ENCODE results near the gene GPR180. TPM values are rescaled to one million over a fixed set of nuclear protein-coding genes. Genes with fewer than 3 reads are reported as not detected.

Gene GPR180
- total RNA-seq, 4 donors from 2014 or later = 0.37 to 4.9 (median 2.3) TPM

- in situ Hi-C loops (cut with MboI; ENCODE audit: low pct_ligation_motif_present in 1 of 4, low pct_unique_long_range_greater_than_20kb in 1 of 4, low sequenced_read_pairs in 3 of 4) (no loop called here), intact Hi-C loops (cut with DNase I; ENCODE audit: low total_unique reads) (no loop called here)
Measured at GRCh38 chr13:94666065-94666464, 64.4 kb downstream of the GPR180 start.

GRCh38 chr13:94667190-94667589 lies 65.5 kb downstream of the GPR180 start:
- Histone ChIP-seq H3K4me1 (peaks cover 0 to 4% (median 0%) of the 10 kb centered on the region in 4 donors), H3K9me3 (no peaks in the 10 kb centered on the region), H3K36me3 (no peaks in the 10 kb centered on the region), H3K27ac (no peak overlapping the region), H3K27me3 (peaks cover 29% of the 10 kb centered on the region), H3K4me3 (no peak overlapping the region)
- intact Hi-C loops (cut with DNase I; ENCODE audit: low total_unique reads) (no loop called here), in situ Hi-C loops (cut with MboI; ENCODE audit: low pct_ligation_motif_present in 1 of 4, low pct_unique_long_range_greater_than_20kb in 1 of 4, low sequenced_read_pairs in 3 of 4) (no loop called here)
- TF ChIP-seq POLR2A (IDR thresholded peaks at IDR 0.05) = no peak
- 67 to 83% methylated on average over 1 to 2 of the region's 2 CpGs for WGBS, 2 donors (ENCODE audit: low coverage in 1 of 2)
- DNase-seq = no peak

More at GRCh38 chr13:94666065-94666464, 64.4 kb downstream of the GPR180 start:
- Histone ChIP-seq H3K9me3 (no peaks in the 10 kb centered on the region), H3K36me3 (no peaks in the 10 kb centered on the region), H3K4me3 (no peak overlapping the region), H3K27ac (no peak overlapping the region), H3K27me3 (peaks cover 38% of the 10 kb centered on the region), H3K4me1 (peaks cover 0 to 11% (median 0%) of the 10 kb centered on the region in 4 donors)
- no peak for TF ChIP-seq POLR2A (IDR thresholded peaks at IDR 0.05)
- no peak for TF ChIP-seq POLR2AphosphoS5 (IDR thresholded peaks at IDR 0.05)
- TF ChIP-seq, protein P1, sequence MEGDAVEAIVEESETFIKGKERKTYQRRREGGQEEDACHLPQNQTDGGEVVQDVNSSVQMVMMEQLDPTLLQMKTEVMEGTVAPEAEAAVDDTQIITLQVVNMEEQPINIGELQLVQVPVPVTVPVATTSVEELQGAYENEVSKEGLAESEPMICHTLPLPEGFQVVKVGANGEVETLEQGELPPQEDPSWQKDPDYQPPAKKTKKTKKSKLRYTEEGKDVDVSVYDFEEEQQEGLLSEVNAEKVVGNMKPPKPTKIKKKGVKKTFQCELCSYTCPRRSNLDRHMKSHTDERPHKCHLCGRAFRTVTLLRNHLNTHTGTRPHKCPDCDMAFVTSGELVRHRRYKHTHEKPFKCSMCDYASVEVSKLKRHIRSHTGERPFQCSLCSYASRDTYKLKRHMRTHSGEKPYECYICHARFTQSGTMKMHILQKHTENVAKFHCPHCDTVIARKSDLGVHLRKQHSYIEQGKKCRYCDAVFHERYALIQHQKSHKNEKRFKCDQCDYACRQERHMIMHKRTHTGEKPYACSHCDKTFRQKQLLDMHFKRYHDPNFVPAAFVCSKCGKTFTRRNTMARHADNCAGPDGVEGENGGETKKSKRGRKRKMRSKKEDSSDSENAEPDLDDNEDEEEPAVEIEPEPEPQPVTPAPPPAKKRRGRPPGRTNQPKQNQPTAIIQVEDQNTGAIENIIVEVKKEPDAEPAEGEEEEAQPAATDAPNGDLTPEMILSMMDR (IDR thresholded peaks at IDR 0.05) = no peak
- no peak for TF ChIP-seq EP300 (IDR thresholded peaks at IDR 0.05; ENCODE audit: low read depth)
- DNase-seq = no peak
- WGBS, 2 donors (ENCODE audit: low coverage in 1 of 2) = 89 to 100% methylated on average over 2 to 7 of the region's 7 CpGs

DNA sequence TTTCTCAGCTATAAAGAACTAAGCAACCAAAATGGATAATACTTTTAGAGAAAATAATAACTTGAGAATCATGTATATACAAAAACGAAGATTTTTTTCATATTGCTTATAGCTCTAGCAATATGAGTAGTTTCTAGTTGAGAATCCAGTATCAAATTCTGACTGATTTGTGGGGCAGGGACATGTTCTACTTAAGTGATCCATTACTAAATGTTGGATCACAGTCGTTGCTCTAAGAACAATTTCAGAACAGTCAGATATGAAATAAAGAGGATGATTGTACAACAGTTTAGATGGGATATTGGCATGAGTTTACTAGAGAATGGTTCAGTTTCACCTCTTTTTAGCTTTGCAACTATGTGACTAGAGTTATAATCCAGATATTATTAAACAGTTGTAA lies 70.7 kb downstream of the GPR180 start:
- H3K36me3 ChIP-seq = no peaks in the 10 kb centered on the region
- in situ Hi-C loops (cut with MboI; ENCODE audit: low pct_ligation_motif_present in 1 of 4, low pct_unique_long_range_greater_than_20kb in 1 of 4, low sequenced_read_pairs in 3 of 4) = no loop called here
- no peak overlapping the region for H3K4me3 ChIP-seq

DNA sequence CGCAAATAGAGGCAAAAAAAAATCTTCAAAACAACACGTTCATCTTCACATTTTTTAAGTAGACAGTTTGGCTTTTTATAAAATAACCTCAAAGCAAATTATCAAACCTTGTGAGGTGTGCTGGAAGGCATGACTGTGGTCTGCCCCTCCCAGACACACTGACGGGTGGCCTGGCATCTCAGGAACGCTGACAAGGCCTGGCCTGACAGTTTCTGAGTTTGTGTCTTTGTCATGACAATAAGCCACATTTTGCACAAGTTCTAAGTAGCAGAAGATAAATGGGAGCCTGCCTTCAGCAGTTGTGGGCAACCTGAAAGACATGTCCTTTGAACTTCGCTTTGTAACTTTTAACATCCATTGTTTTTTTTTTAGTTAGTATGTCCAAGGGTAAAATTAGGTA lies 72.2 kb downstream of the GPR180 start:
- no peak overlapping the region for H3K4me3 ChIP-seq
- DNase-seq = no peak
- intact Hi-C loops (cut with DNase I; ENCODE audit: low total_unique reads) (no loop called here), in situ Hi-C loops (cut with MboI; ENCODE audit: low pct_ligation_motif_present in 1 of 4, low pct_unique_long_range_greater_than_20kb in 1 of 4, low sequenced_read_pairs in 3 of 4) (no loop called here)
- H3K27ac ChIP-seq = no peak overlapping the region
- H3K4me1 ChIP-seq = no peaks in the 10 kb centered on the region
- H3K9me3 ChIP-seq = no peaks in the 10 kb centered on the region
- peaks cover 17% of the 10 kb centered on the region for H3K27me3 ChIP-seq
- 68 to 71% methylated on average over 5 of the region's 5 CpGs for WGBS, 2 donors (ENCODE audit: low coverage in 1 of 2)
- no peak for TF ChIP-seq POLR2A (IDR thresholded peaks at IDR 0.05)
- no peak for TF ChIP-seq EP300 (IDR thresholded peaks at IDR 0.05; ENCODE audit: low read depth)
- TF ChIP-seq POLR2AphosphoS5 (IDR thresholded peaks at IDR 0.05) = no peak
- TF ChIP-seq, protein P1 (IDR thresholded peaks at IDR 0.05) = no peak
- H3K36me3 ChIP-seq = no peaks in the 10 kb centered on the region

More for the DNA sequence above, 70.7 kb downstream of the GPR180 start:
- Histone ChIP-seq H3K27me3 (peaks cover 17% of the 10 kb centered on the region), H3K9me3 (no peaks in the 10 kb centered on the region), H3K27ac (no peak overlapping the region), H3K4me1 (no peaks in the 10 kb centered on the region)
- TF ChIP-seq POLR2AphosphoS5 (IDR thresholded peaks at IDR 0.05) = no peak
- TF ChIP-seq EP300 (IDR thresholded peaks at IDR 0.05; ENCODE audit: low read depth) = no peak
- TF ChIP-seq POLR2A (IDR thresholded peaks at IDR 0.05) = no peak
- TF ChIP-seq, protein P1 (IDR thresholded peaks at IDR 0.05) = no peak
- DNase-seq = no peak
- WGBS, 2 donors (ENCODE audit: low coverage in 1 of 2) = 71% methylated on average over 2 of the region's 2 CpGs
- intact Hi-C loops (cut with DNase I; ENCODE audit: low total_unique reads) = no loop called here

Data from transverse colon (tissue), 4 donors.